HCT116 (cell line): ENCODE measurements around the gene UBL4B. TPM values are rescaled to one million over a fixed set of nuclear protein-coding genes. Genes with fewer than 3 reads are reported as not detected.

Source experiments
- ATAC-seq: fragments of 200-7000 bp; cut with Tn5 transposase; 2 replicates; pipeline ENCODE4 v1.9.1; 2020; ENCODE audit warnings: mild to moderate bottlenecking, moderate library complexity
- BruUV-seq: library from RNA; stranded (reverse); fragments of 400-500 nt; replicated peaks from 2 replicates; lab custom pipeline; 2021; lab: Mats Ljungman, UMichigan
- CTCF ChIA-PET: fragments of 300-600 bp; sonication (Branson Sonifier 250); formaldehyde crosslinking; loops from one replicate; lab custom pipeline; 2021; ENCODE audit warnings: antibody characterized with exemption; lab: Charles Lee
- POLR2A ChIA-PET: fragments of 300-600, 350-600 bp; sonication (Branson Sonifier 250); formaldehyde crosslinking; loops from one replicate; lab custom pipeline; 2021; ENCODE audit warnings: antibody characterized with exemption; lab: Charles Lee
- RAD21 ChIA-PET, 2 experiments: fragments of 300-600 bp; sonication (Branson Sonifier 250); formaldehyde crosslinking; loops; one replicate each; lab custom pipeline; 2023; ENCODE audit warnings: low total read pairs in 2 of 2; ENCODE audit not compliant: uncharacterized antibody in 2 of 2, unreplicated experiment in 2 of 2, low non-redundant PET in 1 of 2; lab: Charles Lee
- DNase-seq: peaks from one replicate; pipeline ENCODE4 v3.0.0-alpha.2; 2010; ENCODE audit warnings: low read depth, low spot score
- H2AFZ ChIP-seq: fragments of 200-600 bp; shearing (Covaris generic), sonication (generic); 2 replicates; pipeline ENCODE4 v1.6.1; 2017; ENCODE audit warnings: low read depth, mixed run types, mixed read lengths, antibody characterized with exemption, low read length; ENCODE audit not compliant: poor library complexity, severe bottlenecking
- H3K27ac ChIP-seq: 2 replicates; pipeline ENCODE4 v1.5.1; 2012; ENCODE audit warnings: low read depth, low read length
- H3K27me3 ChIP-seq: fragments of 200-600 bp; sonication (generic); 2 replicates; pipeline ENCODE4 v1.6.1; 2016; ENCODE audit warnings: mixed run types, low read length, mixed read lengths; ENCODE audit not compliant: insufficient read depth
- H3K36me3 ChIP-seq, 2 experiments: fragments of 200-500 bp in 1 of 2; fragments of 200-600 bp in 1 of 2; sonication (Bioruptor generic) in 1 of 2; sonication (generic) in 1 of 2; 2 replicates each; pipeline versions ENCODE4 v1.5.1 to v1.6.1; 2014 to 2016; ENCODE audit warnings: low read length in 2 of 2, inconsistent platforms in 1 of 2, mixed read lengths in 1 of 2, mixed run types in 1 of 2; ENCODE audit not compliant: insufficient read depth in 2 of 2, control insufficient read depth in 1 of 2
- H3K4me1 ChIP-seq, 2 experiments: fragments of 200-600 bp in 1 of 2; sonication (generic) in 1 of 2; 2 replicates each; pipeline versions ENCODE4 v1.5.1 to v1.6.1; 2012 to 2017; ENCODE audit warnings: low read length in 2 of 2, inconsistent platforms in 1 of 2, mild to moderate bottlenecking in 1 of 2, mixed read lengths in 1 of 2, mixed run types in 1 of 2, moderate library complexity in 1 of 2; ENCODE audit not compliant: insufficient read depth in 2 of 2, control insufficient read depth in 1 of 2
- H3K4me2 ChIP-seq: fragments of 200-600 bp; sonication (generic); 2 replicates; pipeline ENCODE4 v1.6.1; 2017; ENCODE audit warnings: mixed run types, low read length, mixed read lengths
- H3K4me3 ChIP-seq, 2 experiments: fragments of 200-600 bp in 1 of 2; sonication (generic) in 1 of 2; replicated peaks in 1 of 2; 2 replicates each; pipeline ENCODE4 v1.5.1; 2011 to 2016; ENCODE audit warnings: low read length in 2 of 2, control low read depth in 1 of 2, low read depth in 1 of 2, mild to moderate bottlenecking in 1 of 2, mixed read lengths in 1 of 2, mixed run types in 1 of 2
- H3K79me2 ChIP-seq: fragments of 200-600 bp; sonication (generic); 2 replicates; pipeline ENCODE4 v1.6.1; 2017; ENCODE audit warnings: mild to moderate bottlenecking, mixed run types, low read length, moderate library complexity, mixed read lengths; ENCODE audit not compliant: insufficient read depth
- H3K9ac ChIP-seq: fragments of 200-600 bp; sonication (generic); 2 replicates; pipeline ENCODE4 v1.6.1; 2016; ENCODE audit warnings: low read length, mixed read lengths
- H3K9me2 ChIP-seq: fragments of 200-600 bp; sonication (generic), shearing (Covaris generic); 2 replicates; pipeline ENCODE4 v1.6.1; 2017; ENCODE audit warnings: mixed run types, mild to moderate bottlenecking, moderate library complexity; ENCODE audit not compliant: insufficient read depth
- H3K9me3 ChIP-seq, 2 experiments: fragments of 200-500 bp in 1 of 2; fragments of 200-600 bp in 1 of 2; sonication (Bioruptor generic) in 1 of 2; sonication (generic) in 1 of 2; 2 replicates each; pipeline ENCODE4 v1.6.1; 2014 to 2017; ENCODE audit warnings: low read length in 2 of 2, mixed read lengths in 2 of 2, inconsistent platforms in 1 of 2, low read depth in 1 of 2, mild to moderate bottlenecking in 1 of 2, mixed run types in 1 of 2, moderate library complexity in 1 of 2; ENCODE audit not compliant: control insufficient read depth in 1 of 2, insufficient read depth in 1 of 2
- H4K20me1 ChIP-seq: fragments of 200-600 bp; sonication (generic), shearing (Covaris generic); 2 replicates; pipeline ENCODE4 v1.6.1; 2017; ENCODE audit warnings: mixed run types, mild to moderate bottlenecking, moderate library complexity; ENCODE audit not compliant: insufficient read depth
- CBX3 ChIP-seq: IDR thresholded peaks from 2 replicates; pipeline ENCODE4 v1.6.1; 2012; ENCODE audit warnings: low read depth
- EGR1 ChIP-seq: IDR thresholded peaks from 2 replicates; pipeline ENCODE4 v1.6.1; 2012; ENCODE audit warnings: low read depth
- ELF1 ChIP-seq: IDR thresholded peaks from 2 replicates; pipeline ENCODE4 v1.6.1; 2012; ENCODE audit warnings: low read depth, borderline replicate concordance
- EZH2 ChIP-seq: fragments of 200-600 bp; sonication (generic); IDR thresholded peaks from 2 replicates; pipeline ENCODE4 v1.6.1; 2017; ENCODE audit warnings: antibody characterized with exemption, mixed run types
- EZH2phosphoT487 ChIP-seq: fragments of 200-600 bp; IDR thresholded peaks from 2 replicates; pipeline ENCODE4 v1.6.1; 2018; ENCODE audit warnings: antibody characterized with exemption, borderline replicate concordance
- FOSL1 ChIP-seq: IDR thresholded peaks from 2 replicates; pipeline ENCODE4 v1.6.1; 2012; ENCODE audit warnings: low read depth
- JUND ChIP-seq: IDR thresholded peaks from 2 replicates; pipeline ENCODE4 v1.6.1; 2012
- MAX ChIP-seq: IDR thresholded peaks from 2 replicates; pipeline ENCODE4 v1.6.1; 2012
- RAD21 ChIP-seq: IDR thresholded peaks from 2 replicates; pipeline ENCODE4 v1.6.1; 2012; ENCODE audit warnings: low read depth, mild to moderate bottlenecking
- REST ChIP-seq: IDR thresholded peaks from 2 replicates; pipeline ENCODE4 v1.6.1; 2012; ENCODE audit warnings: low read depth
- SIN3A ChIP-seq: IDR thresholded peaks from 2 replicates; pipeline ENCODE4 v1.6.1; 2012; ENCODE audit warnings: low read depth
- SP1 ChIP-seq: IDR thresholded peaks from 2 replicates; pipeline ENCODE4 v1.6.1; 2012; ENCODE audit warnings: low read depth
- TCF7L2 ChIP-seq: IDR thresholded peaks from 2 replicates; pipeline ENCODE4 v1.7.0; 2011; ENCODE audit warnings: borderline replicate concordance, inconsistent platforms; ENCODE audit not compliant: insufficient read depth, insufficient read length; ENCODE audit errors: extremely low read depth
- YY1 ChIP-seq: IDR thresholded peaks from 2 replicates; pipeline ENCODE4 v1.6.1; 2011; ENCODE audit warnings: low read length, low read depth, moderate library complexity, mild to moderate bottlenecking; ENCODE audit not compliant: insufficient replicate concordance; ENCODE audit errors: extremely low read depth
- ZFX ChIP-seq: fragments of 450-650 bp; IDR thresholded peaks from 2 replicates; pipeline ENCODE4 v1.6.1; 2017
- ZNF274 ChIP-seq: fragments of 200-500 bp; sonication (Bioruptor generic); IDR thresholded peaks from 2 replicates; pipeline ENCODE4 v1.6.1; 2014; ENCODE audit warnings: mild to moderate bottlenecking, low read depth, low read length, inconsistent platforms
- intact Hi-C: fragments of 100-400 bp; cut with micrococcal nuclease; formaldehyde crosslinking; loops from 2 replicates; pipeline ENCODE4 v1.10.0; 2022
- total RNA-seq: library from RNA; stranded (reverse); gene quantifications from one replicate; pipeline ENCODE4 v1.2.1, GENCODE V29; 2021; ENCODE audit not compliant: unreplicated experiment

The UBL4B gene
- total RNA-seq, 1 experiment from 2014 or later, result 0.57 TPM

- H3K27ac ChIP-seq, result no peak overlapping the region
- H3K9ac ChIP-seq, result no peak overlapping the region
- no peak overlapping the region for H2AFZ ChIP-seq
- ATAC-seq (no peak), DNase-seq (no peak)
- no peaks in the 10 kb centered on the region for H4K20me1 ChIP-seq
- no peak overlapping the region for H3K4me3 ChIP-seq
- H3K4me2 ChIP-seq, result no peak overlapping the region
- no peaks in the 10 kb centered on the region for H3K36me3 ChIP-seq
- no peaks in the 10 kb centered on the region for H3K9me3 ChIP-seq
- H3K9me2 ChIP-seq, result no peaks in the 10 kb centered on the region
- POLR2A ChIA-PET, result no interaction called here
- H3K79me2 ChIP-seq, result no peaks in the 10 kb centered on the region
- H3K4me1 ChIP-seq, result peaks cover 0 to 8% of the 10 kb centered on the region in 2 experiments; a peak in 1 of 4 replicates
- CTCF ChIA-PET, result no interaction called here
- no peak for TF ChIP-seq YY1
- TF ChIP-seq ZNF274, result no peak
- no peak for TF ChIP-seq EZH2
- no peak for TF ChIP-seq RAD21
- TF ChIP-seq TCF7L2, result no peak
- TF ChIP-seq SP1, result no peak
- TF ChIP-seq EGR1, result no peak
- no peak for TF ChIP-seq ZFX
- no peak for TF ChIP-seq MAX
- no peak for TF ChIP-seq EZH2phosphoT487
- TF ChIP-seq ELF1, result no peak
- no peak for TF ChIP-seq JUND
- no peak for TF ChIP-seq REST
- TF ChIP-seq FOSL1, result no peak
- no peak for TF ChIP-seq CBX3
- no peak for TF ChIP-seq SIN3A
- H3K27me3 ChIP-seq, result peaks cover 35% of the 10 kb centered on the region; the same call in 1 of the 2 replicates
- no TSS peak for BruUV-seq
- intact Hi-C loops, result no loop called here
- RAD21 ChIA-PET, result no interaction called here
These were observed 32.1 kb downstream of the UBL4B start for GRCh38 chr1:110144366-110144765.
